Amniotic stem cell (primary cell): ENCODE results near the gene MAD2L2.

Source experiments
- DNase-seq: peaks from one replicate; lab custom pipeline; 2025; lab: John Stamatoyannopoulos, UW

MAD2L2 gene

DNA sequence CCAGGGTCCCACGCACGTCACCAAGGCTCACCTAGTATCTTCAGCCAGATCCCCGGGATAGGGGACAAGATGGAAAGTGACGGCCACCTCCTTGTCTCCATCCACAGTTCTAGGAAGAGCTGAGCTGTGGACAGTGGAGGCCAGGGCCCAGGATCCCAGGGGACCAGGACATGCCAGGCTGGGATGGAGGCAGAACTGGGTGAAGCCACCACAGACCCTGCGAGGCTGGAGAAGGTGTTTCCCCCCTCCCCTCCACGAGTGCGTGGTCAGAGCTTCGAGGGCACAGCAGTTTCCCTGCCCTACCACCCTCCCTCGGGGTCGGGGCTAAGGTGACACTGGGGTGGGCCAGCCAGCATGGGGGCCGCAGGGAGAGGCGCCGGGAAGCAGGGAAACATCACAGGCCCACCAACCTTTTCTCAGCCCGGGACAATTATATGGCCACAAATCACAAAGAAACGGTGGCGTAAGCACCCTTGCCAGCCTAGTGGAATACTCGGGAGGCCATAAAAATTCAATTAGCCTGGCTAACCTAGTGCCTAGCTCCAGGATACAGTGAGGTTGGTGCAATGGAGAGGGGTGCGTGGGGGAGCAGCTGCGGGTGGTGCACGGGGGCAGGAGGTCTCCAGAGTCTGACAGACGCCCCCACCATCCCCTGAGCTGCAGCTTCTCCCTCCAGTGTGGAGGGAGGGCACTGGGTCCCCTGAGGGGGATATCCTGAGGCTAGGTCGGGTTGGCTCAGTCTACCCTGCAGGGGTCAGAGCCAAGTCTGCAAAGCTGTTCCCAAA lies 23.9 kb upstream of the MAD2L2 start:
- no peak for DNase-seq

DNA sequence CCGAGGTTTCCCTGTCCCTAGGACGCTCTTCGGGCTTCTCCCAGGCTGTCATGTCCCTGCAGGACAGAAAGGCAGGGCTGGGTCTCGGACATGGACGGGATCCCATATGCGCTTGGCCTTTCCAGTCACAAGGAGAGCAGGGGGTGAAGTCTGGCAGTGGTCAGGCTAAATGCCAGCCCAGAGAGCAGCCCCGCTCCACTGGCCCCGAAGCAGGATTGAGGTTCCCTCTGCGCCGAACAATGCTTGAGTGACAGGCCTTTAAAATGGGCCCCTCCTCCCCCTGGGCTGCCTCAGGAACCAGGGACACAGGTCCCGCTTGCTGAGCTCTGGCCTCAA lies 23.2 kb upstream of the MAD2L2 start:
- no peak for DNase-seq

DNA sequence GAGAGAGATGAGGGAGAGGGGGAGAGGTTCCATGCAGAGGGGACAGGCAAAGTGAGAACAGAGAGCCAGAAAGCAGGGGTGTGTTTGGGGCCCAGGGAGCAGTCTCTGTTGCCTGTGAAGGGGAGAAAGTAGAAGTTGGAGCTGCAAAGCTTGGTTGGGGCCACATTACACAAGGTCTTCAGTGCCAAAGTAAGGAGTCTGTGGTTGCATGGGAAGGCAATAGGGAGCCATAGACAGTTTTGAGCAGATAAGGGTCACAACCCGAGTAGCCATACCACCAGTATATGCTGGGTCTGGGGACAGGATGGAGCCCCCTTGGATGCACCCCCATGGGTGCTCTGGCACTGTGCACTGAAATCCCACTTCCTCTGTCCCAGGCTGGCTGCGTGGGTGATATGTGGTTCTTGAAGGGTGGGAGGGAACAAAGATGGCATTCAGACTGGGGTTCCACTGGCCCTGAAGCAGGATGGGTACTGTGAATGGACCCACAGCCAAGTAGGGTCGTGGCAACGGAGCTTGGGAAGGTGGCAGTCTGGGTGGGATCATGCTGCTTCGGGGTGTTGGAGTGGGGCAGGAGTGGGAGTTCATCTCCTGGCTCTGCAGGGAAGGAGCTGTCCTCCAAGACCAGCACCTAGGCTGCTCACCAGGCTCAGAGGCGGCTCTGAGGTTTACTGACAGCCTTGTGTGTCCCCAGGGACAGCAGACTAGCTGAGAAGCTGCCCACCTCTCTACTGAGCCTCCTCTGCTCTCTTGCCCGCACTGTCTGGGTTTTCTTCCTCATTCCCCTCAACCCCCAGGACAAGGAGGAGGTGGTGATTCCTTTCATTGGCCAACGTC lies 22.6 kb upstream of the MAD2L2 start:
- DNase-seq: no peak

DNA sequence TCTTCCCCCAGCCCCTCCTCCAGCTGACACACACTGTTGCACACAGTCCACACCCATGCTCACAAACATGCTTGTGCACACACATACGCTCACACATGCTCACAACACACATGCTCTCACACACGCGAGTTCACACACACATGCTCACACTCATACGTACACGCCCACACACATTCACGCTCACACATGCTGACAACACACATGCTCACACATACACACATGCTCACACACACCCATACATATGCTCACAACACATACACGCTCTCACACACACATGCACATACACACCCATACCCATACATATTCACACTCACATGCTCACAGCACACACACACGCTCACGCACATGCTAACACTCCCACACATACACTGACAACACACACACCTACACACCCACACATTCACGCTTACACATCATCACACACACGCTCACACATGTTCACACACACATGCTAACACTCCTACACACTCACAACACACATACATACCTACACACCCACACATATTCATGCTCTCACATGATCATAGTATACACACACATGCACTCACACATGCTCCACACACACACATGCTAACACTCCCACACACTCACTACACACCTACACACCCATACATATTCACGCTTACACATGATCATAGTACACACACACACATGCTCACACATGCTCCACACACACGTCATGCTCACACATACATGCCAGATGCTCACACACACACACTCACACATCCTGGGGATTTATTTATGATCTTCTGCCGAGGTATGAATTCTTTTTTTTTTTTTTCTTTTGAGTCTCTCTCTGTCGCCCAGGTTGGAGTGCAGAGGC lies 21.2 kb upstream of the MAD2L2 start:
- no peak for DNase-seq

DNA sequence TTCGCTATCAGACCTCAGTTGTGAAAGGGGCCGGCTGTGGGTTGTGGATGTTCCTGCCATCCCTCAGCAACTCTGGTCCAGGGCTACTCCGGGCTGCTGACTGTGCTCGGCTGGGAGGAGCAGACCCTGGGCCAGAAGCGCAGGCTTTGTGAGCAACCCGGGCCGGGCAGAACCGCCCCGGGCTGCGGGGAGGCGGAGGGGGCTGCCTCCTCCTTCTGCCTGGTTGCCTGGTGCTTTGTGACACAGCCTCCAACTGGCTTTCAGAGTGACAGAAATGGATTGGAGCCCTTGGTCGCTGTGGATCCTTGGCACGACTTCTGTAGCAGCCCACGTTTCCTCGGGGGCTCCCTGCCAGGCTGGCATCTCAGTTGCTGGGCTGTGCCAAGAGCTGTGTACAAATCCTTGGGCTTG lies 20.6 kb upstream of the MAD2L2 start:
- DNase-seq: no peak

DNA sequence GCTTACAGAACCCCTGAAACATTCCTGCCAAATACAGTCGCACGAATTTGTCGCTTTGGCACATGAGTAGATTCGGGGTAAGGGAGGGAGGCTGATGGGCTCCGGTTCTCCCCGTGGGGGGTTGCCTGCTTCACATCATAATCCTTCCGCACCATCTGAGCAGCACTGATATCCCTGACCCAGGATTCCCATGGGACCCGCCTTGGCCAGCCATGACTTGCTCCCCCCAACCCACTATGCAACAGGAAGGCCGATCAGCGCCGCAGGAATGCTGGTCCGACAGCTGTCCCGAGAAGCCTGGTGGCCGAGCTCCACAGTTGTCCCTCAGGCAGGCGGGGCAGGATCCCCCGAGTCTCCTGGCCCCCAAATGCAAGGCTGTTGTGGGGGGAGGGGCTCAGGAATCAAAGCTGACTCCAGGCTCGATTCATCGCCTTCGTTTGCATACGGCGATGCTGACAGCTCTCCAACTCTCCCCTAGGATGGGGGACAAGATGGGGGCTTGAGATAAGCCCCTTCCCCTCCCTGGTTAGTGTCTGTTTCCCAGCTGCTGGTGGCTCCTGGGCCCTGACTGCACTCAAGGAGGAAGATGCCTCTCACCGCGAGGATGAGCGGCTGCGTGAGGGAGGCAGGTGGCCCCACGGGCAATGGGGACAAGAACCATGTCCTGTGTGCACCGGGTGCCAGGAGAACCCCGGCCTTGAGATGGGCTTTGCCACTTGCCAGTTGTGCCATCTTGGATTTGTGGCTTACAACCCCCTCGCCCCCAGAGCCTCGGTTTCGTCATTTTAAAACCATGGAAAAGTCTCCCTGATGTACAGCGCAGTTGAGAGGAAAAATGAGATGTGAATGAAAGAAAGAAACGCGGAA lies 19.9 kb upstream of the MAD2L2 start:
- DNase-seq: no peak

DNA sequence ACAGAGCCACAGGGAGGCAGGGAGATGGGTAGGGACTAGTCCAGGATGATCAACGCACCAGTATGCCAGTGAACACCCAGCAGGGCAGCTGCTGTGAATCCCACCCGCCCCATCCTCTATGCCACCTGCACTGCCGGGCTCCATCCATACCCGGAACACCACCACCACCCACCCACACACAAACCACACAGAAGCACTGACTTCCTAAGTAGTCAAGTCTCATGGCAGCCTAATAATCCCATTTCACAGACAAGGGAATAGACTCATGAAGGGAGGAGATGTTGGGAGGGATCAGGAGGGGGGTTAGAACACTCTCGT lies 16.9 kb upstream of the MAD2L2 start:
- DNase-seq: no peak

DNA sequence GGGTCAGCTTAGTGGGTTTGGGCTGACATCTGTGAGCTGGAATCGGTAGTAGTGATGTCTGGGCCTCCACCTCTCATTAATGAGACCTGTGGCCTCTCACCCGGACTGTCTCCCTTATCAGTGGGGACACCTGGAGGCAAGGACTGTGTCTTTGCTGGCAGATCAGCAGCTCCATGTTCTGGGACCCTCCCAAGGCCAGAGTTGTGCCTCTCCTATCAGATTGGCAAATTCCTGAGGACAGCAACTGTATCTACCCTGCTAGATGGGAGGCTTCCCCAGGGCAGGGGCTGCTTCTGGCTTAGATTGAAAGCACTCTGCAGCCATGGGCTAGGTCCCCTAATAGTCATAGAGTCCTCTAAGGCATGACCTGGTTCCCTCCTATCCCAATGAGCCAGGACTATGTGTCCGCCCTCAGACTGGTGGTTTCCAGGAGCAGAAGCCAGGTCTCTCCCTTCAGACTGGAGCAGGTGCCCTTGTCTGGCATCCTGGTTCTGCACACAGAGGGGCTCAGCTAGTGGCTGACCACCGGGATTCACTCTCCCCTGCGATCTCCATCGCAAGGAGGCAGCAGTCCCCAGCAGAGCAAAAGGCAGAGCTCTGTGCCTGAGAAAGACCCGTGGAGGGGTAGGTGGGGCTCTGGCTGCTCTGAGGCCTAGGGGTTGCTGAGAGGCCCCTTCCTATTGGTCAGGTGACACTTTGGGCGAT lies 16.4 kb upstream of the MAD2L2 start:
- DNase-seq: no peak

DNA sequence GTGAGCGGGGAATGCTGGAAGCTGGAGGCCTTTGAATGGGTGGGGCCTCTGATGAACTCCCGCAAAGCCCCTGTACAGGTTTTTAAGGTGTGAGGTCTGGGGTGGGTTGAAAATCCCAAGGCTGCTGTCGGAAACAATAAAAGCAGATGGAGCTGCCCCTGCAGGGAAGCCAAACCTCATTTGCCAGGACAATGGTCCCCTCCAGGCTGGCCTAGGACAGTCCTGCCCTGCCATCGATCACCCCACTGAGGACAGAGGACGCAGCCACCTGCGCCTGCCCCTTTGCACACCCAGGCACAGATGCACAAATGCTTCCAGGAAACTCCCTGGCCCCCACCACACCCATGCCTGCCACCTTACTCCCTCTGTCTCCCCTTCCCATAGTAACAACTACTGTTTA lies 14.9 kb upstream of the MAD2L2 start:
- no peak for DNase-seq

DNA sequence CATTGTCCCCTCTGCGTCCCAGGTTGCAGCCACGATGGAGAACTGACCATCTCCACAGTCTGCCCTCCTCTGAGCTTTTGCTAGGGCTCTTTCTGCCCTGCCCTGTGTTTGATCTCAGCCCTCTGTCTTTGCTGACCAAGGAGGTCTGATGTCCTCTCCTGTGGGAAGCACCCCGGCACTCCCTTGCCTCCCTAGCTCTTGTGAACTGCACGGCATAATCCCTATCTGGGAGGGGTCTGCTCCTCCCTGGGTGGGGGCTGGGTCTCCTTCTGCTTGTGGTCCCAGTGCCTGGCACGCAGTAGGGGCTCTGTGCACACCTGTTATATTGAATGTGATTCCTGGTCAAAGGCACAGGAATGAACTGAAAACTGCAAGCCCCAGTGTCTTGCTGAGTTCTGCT lies 13.0 kb upstream of the MAD2L2 start:
- no peak for DNase-seq

DNA sequence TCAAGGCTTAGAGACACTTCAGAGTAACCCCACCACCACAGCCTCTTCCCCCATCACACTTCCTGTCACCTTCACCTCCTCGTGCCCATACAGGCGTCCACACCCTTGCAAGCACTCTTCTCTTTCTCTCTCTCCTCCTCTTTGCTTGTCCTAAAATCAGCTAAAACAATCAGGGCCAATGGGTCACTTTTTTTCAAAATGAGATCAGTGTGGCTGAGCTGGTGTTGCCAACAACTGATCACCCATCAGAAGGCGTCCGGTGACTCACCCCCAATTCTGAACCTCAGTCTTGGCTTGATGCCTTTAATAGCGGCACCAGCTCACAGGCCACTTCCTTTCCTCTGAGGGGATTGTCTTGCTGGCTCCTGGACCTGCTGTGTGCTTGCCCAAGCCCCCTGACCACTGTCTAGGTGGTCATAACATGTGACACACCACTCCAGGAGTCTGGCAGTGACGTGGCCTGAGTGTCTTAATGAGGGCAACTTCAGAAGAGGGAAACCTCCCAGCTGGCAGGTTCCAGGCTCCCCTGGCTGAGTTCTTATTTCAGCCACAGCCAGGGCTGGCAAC lies 12.2 kb upstream of the MAD2L2 start:
- DNase-seq: no peak

DNA sequence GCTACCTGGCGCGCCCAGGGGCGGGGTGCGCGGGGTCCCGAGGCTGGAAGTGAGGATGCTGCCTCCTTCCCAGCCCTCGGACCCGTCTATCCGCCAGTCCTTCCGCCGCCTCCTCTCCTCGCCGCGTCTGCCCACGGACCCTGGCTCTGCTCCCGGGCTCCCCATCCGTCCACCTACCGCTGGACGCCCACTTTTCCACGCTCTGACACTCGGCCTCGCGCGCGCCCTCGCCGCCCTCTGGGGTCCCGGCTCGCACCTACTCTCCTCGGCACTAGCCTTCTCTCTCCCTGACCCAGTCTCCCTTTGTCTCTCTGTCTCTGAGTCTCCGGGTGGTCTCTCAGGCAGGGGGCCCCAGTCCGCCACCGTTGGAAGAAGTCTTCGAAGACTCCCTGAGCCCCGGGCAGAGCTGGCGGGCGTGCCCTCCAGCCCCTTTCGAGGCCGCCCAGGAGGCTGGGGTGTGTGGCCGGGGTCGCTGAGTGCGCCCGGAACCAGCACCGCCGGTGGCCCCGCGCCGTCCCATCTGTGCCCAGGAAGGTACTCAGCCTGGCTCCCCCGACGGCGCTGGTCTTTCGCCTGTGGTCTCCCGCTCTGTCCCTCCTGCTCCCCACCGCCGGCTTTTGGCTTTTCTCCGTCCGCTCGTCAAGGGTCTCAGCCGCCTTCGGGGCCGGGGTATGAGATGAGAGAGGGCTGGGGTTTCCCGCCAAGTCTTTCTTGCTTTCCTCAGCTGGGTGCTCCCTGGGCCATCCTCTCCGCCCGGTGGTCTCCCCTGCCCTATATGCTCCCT lies 11.2 kb upstream of the MAD2L2 start:
- no peak for DNase-seq

DNA sequence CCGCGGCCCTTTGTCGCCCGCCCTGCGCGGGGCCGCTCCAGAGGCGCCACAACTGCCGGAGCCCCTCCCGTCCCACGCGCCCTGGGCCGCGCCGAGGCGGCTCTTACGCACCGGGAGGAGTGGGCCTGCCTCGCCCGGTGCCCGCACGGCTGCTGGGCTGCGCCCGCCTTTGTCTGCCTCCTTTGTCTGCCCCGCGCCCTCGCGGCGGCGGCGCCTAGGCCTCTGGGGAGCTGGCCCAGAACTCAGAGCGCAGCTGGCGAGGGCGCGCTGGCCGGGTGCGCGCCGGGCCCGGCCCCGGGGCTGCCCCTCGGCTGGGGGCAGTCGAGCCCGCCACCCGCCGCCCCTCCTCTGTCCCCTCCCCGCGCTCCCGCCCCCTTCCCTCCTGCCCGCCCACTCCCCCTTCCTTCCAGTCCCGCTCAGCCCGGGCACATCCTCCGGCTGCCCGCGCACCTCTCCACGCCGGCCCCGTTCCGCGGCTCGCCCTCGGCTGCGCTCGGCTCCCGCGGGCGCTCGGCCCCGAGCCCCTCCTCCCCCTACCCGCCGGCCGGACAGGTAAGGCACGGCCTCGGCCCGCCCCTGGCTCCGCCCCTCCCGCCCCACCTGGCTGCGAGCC lies 10.5 kb upstream of the MAD2L2 start, which contains the start of gene DRAXIN:
DRAXIN (plus strand) TSS at position 409 of the 613 bp plus-strand sequence. CDS start 14,549 bp downstream, outside the sequence.
- DNase-seq: no peak

DNA sequence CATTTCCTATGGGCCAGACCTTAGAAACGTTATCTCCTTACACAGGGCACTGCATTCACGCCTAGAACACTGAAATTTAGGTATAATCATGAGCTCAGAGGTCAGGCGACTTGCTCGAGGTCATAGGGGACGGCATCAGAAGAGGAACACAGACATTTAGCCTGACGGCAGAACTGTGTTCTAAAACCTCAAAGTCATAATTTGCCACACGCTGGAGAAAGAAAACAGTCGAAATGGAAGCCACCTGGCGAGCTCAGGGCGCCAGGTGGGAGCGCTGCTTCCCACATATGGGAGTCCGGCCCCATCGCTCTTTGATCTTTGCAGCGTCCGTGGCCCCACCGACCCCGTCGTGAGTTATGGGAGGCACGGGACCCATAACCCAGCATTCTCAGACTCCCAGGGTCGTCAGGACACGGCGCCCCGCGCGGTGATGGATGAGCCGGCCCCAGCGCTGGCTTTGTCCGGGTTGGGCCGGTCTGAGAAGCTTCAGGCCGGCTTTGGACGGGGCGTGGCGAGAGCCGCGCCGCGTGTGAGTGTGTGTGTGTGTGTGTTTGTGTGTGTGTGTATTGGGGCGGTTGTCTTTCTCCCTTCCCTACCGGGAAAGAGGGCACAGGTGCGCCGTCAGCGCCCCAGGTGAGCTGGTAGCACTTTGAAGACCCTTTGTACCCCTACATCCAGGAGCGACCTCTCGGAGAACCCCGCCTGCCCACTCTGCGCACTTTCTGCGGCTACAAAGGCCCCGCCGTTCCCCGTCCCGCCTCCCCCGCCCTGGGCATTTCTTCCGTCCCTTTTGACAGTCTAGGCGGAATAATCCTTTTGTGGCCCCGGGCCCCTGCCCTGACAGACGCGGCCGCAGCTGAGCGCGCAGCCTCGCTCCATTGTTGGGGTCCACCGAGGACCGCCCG lies 9.7 kb upstream of the MAD2L2 start:
- DNase-seq: no peak

DNA sequence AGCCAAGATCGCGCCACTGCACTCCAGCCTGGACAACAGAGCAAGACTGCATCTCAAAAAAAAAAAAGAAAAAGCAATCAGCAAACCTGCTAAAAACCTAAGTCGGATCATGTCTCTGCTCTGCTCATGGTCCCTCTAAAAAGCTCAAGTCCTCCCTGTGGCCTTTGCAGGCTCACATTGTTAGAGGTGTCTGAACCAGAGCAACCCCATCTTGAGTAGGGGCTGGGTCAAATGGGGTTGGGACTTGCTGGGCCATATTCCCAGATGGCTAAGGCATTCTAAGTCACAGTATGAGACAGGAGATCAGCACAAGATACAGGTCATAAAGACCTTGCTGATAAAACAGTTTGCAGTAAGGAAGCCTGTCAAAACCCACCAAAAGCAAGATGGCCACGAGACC lies 7.6 kb upstream of the MAD2L2 start:
- DNase-seq: no peak

DNA sequence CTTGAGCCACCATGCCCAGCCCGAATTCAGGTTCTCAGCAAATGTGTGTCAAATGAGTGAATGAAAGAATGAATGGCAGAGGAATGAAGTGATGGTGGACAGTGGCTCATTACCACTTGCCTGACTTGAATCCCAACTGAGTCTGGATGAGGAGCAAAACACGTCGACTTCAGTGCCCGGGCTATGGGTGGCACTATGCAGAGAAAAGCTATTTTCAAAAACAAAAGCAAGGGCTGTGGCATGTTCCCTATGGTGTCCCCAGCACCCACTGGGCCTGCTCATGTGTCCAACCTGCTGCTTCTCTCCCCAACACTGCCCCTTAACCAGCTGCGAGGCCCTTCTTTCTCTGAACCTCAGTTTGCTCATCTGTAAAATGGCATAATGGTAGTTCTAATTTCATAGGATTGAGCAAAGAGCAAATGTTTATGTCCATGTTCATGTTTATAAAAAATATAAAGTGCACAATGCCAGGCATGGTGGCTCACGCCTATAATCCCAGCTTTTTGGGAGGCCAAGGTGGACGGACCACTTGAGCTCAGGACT lies 4.3 kb upstream of the MAD2L2 start:
- no peak for DNase-seq

DNA sequence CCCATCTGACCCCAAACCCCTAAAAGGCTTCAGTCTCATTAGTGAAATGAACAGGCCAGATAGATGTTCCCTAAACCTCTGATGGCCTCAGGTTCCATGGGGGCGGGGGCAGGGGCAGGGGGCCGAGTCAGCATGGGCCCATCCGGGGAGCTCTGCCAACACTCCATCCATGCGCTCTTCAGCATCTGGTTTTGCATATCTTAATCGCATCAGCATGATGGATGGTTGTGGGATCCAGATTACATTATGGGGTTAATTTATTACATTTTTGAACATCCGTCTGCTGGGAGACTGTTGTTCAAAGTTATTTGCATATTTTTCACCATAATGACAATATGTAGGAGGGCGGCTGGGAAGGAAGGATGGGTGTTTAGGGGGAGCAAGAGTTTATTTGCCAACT lies 3.1 kb upstream of the MAD2L2 start:
- no peak for DNase-seq

DNA sequence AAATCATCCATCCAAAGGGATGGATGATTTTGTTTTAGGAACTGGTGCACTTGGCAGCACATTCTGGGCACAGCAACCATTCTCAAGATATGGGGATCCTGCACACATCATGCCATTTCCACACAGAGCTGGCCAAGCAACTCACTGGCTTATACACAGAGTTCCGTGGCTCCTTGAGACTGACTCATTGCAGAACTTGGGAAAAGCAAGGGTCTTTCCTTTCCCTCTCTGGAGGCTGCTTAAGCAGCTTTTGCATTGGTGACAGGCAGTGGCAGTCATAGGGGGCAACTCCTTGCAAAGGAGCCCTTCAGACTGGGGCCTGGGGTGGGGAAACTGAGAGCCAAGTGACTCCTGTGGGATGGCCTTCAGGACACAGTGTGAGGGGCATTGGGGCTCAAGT lies 1.9 kb upstream of the MAD2L2 start:
- no peak for DNase-seq
